SK-N-SH (cell line): ENCODE results near the gene PEX10. TPM values are rescaled to one million over a fixed set of nuclear protein-coding genes. Genes with fewer than 3 reads are reported as not detected.

ENCODE experiments used
- CTCF ChIA-PET: fragments of 300-600, 350-600 bp; formaldehyde crosslinking; extraction: SDS; loops from one replicate; lab custom pipeline; 2021; lab: Yijun Ruan, JAX
- POLR2A ChIA-PET: fragments of 350-600 bp; sonication (Branson Sonifier 250); formaldehyde crosslinking; extraction: SDS; loops from one replicate; lab custom pipeline; 2020; ENCODE audit warnings: antibody characterized with exemption, inconsistent platforms; lab: Yijun Ruan, JAX
- DNase-seq: peaks from one replicate; pipeline ENCODE4 v3.0.0; 2012
- H2AFZ ChIP-seq: fragments of 200-600 bp; sonication (generic); 2 replicates; pipeline ENCODE4 v1.8.1; 2016; ENCODE audit warnings: antibody characterized with exemption, mild to moderate bottlenecking, low read depth
- H3F3A ChIP-seq: fragments of 200-600 bp; sonication (generic); replicated peaks from 2 replicates; pipeline ENCODE3; 2016; ENCODE audit warnings: antibody characterized with exemption, mild to moderate bottlenecking; ENCODE audit not compliant: insufficient read depth
- H3K27ac ChIP-seq, 2 experiments: fragments of 200-500 bp in 1 of 2; fragments of 200-600 bp in 1 of 2; sonication (Bioruptor generic) in 1 of 2; sonication (generic), shearing (Covaris generic) in 1 of 2; 2 replicates each; pipeline versions ENCODE4 v1.5.1 to v1.6.1; 2014 to 2016; ENCODE audit warnings: low read depth in 2 of 2, inconsistent platforms in 1 of 2, low read length in 1 of 2, mild to moderate bottlenecking in 1 of 2, mixed read lengths in 1 of 2
- H3K27me3 ChIP-seq: fragments of 200-600 bp; sonication (generic), shearing (Covaris generic); 2 replicates; pipeline ENCODE4 v1.6.1; 2016; ENCODE audit warnings: mixed run types; ENCODE audit not compliant: insufficient read depth
- H3K36me3 ChIP-seq, 2 experiments: fragments of 200-500 bp in 1 of 2; fragments of 200-600 bp in 1 of 2; sonication (Bioruptor generic) in 1 of 2; sonication (generic) in 1 of 2; replicated peaks in 1 of 2; 2 replicates each; pipeline versions ENCODE3 to v1.5.1; 2014 to 2016; ENCODE audit warnings: low read length in 1 of 2, mild to moderate bottlenecking in 1 of 2; ENCODE audit not compliant: insufficient read depth in 2 of 2, control insufficient read depth in 1 of 2
- H3K4me1 ChIP-seq, 2 experiments: fragments of 200-500 bp in 1 of 2; fragments of 200-600 bp in 1 of 2; sonication (Bioruptor generic) in 1 of 2; sonication (generic), shearing (Covaris generic) in 1 of 2; 2 replicates each; pipeline versions ENCODE4 v1.5.1 to v1.6.1; 2014 to 2016; ENCODE audit warnings: low read depth in 1 of 2, low read length in 1 of 2, mixed run types in 1 of 2; ENCODE audit not compliant: insufficient read depth in 2 of 2, control insufficient read depth in 1 of 2
- H3K4me2 ChIP-seq: fragments of 200-600 bp; sonication (generic), shearing (Covaris generic); 2 replicates; pipeline ENCODE4 v1.6.1; 2017; ENCODE audit warnings: mixed run types
- H3K4me3 ChIP-seq, 2 experiments: fragments of 200-500 bp in 1 of 2; fragments of 200-600 bp in 1 of 2; sonication (Bioruptor generic) in 1 of 2; sonication (generic), shearing (Covaris generic) in 1 of 2; 2 replicates each; pipeline versions ENCODE4 v1.5.1 to v1.8.1; 2014 to 2016; ENCODE audit warnings: low read depth in 2 of 2, inconsistent platforms in 1 of 2, low read length in 1 of 2, mild to moderate bottlenecking in 1 of 2, mixed read lengths in 1 of 2, moderate library complexity in 1 of 2
- H3K79me2 ChIP-seq: fragments of 200-600 bp; sonication (generic); 2 replicates; pipeline ENCODE4 v1.8.1; 2017; ENCODE audit warnings: mild to moderate bottlenecking; ENCODE audit not compliant: insufficient read depth
- H3K9ac ChIP-seq: fragments of 200-600 bp; sonication (generic); 2 replicates; pipeline ENCODE4 v1.6.1; 2017; ENCODE audit warnings: mixed run types
- H3K9me2 ChIP-seq: fragments of 200-600 bp; sonication (generic); 2 replicates; pipeline ENCODE4 v1.6.1; 2017; ENCODE audit warnings: mixed run types
- H3K9me3 ChIP-seq: fragments of 200-600 bp; sonication (generic); 2 replicates; pipeline ENCODE4 v1.6.1; 2017; ENCODE audit warnings: mixed run types, mild to moderate bottlenecking, moderate library complexity
- H4K20me1 ChIP-seq: fragments of 200-600 bp; sonication (generic); 2 replicates; pipeline ENCODE4 v1.6.1; 2017; ENCODE audit warnings: mild to moderate bottlenecking, mixed run types; ENCODE audit not compliant: insufficient read depth
- CHD2 ChIP-seq: fragments of 150-350 bp; IDR thresholded peaks from 2 replicates; pipeline ENCODE4 v1.6.1; 2018; ENCODE audit warnings: low read length; ENCODE audit not compliant: partially characterized antibody
- ELF1 ChIP-seq: IDR thresholded peaks from 2 replicates; pipeline ENCODE4 v1.4.0; 2012
- GABPA ChIP-seq: IDR thresholded peaks from 2 replicates; pipeline ENCODE4 v1.4.0; 2012; ENCODE audit warnings: low read depth, mild to moderate bottlenecking
- GATA2 ChIP-seq: sonication (generic); formaldehyde crosslinking; IDR thresholded peaks from 2 replicates; pipeline ENCODE4 v1.5.0; 2020; ENCODE audit warnings: mild to moderate bottlenecking, missing genetic modification reagents
- JUND ChIP-seq: IDR thresholded peaks from 2 replicates; pipeline ENCODE4 v1.4.0; 2012
- RCOR1 ChIP-seq: fragments of 150-350 bp; IDR thresholded peaks from 2 replicates; pipeline ENCODE4 v1.6.1; 2017; ENCODE audit warnings: antibody characterized with exemption, low read length
- REST ChIP-seq: IDR thresholded peaks from 2 replicates; pipeline ENCODE4 v1.6.1; 2012; ENCODE audit warnings: mild to moderate bottlenecking, low read depth, low read length, moderate library complexity
- SIN3A ChIP-seq: IDR thresholded peaks from 2 replicates; pipeline ENCODE4 v1.6.1; 2012; ENCODE audit warnings: low read depth, mild to moderate bottlenecking, low read length, moderate library complexity, borderline replicate concordance
- SMC3 ChIP-seq: IDR thresholded peaks from 2 replicates; pipeline ENCODE4 v1.6.1; 2012; ENCODE audit warnings: low read depth, low read length, improper control_type of control experiment
- TAF1 ChIP-seq: IDR thresholded peaks from 2 replicates; pipeline ENCODE4 v1.6.1; 2012; ENCODE audit warnings: low read depth, mild to moderate bottlenecking, low read length, moderate library complexity, borderline replicate concordance
- TCF12 ChIP-seq: IDR thresholded peaks from 2 replicates; pipeline ENCODE4 v1.4.0; 2012
- TEAD4 ChIP-seq: IDR thresholded peaks from 2 replicates; pipeline ENCODE4 v1.4.0; 2012; ENCODE audit warnings: mild to moderate bottlenecking, borderline replicate concordance; ENCODE audit not compliant: insufficient read depth
- ZBTB33 ChIP-seq: IDR thresholded peaks from 2 replicates; pipeline ENCODE4 v1.4.0; 2012; ENCODE audit warnings: low read depth, borderline replicate concordance
- WGBS: methylation state at CpG from one replicate; pipeline ENCODE4 v1.1.6; 2017; ENCODE audit warnings: low lambda C conversion rate; 5-methylcytosine and 5-hydroxymethylcytosine counted together
- polyA plus RNA-seq, 3 experiments: library from polyadenylated mRNA; depleted of rRNA; stranded (reverse); fragments of >200 nt; gene quantifications; 2 replicates each; pipeline ENCODE4 v1.2.3, GENCODE V29; 2012
- TF ChIP-seq, protein P1 (sequence below): fragments of 150-350 bp; IDR thresholded peaks from 2 replicates; pipeline ENCODE4 v1.6.1; 2016; ENCODE audit warnings: mild to moderate bottlenecking, low read depth, low read length

The PEX10 gene
- polyA plus RNA-seq, 1 of the 3 experiments (the other 2 are of a cell fraction) = 28.6 TPM

- no peaks in the 10 kb centered on the region for H3K27me3 ChIP-seq
- no peaks in the 10 kb centered on the region for H3K9me3 ChIP-seq
- no peak for DNase-seq
- no peak overlapping the region for H3K27ac ChIP-seq
- no peaks in the 10 kb centered on the region for H4K20me1 ChIP-seq
- H3K4me2 ChIP-seq = no peak overlapping the region
- H2AFZ ChIP-seq = no peak overlapping the region
- no peaks in the 10 kb centered on the region; a peak in 1 of 4 replicates for H3K4me1 ChIP-seq
- no peaks in the 10 kb centered on the region for H3K79me2 ChIP-seq
- no peaks in the 10 kb centered on the region for H3F3A ChIP-seq
- H3K4me3 ChIP-seq = no peak overlapping the region
- 85% methylated on average over 8 of the region's 15 CpGs for WGBS
- no peaks in the 10 kb centered on the region for H3K36me3 ChIP-seq
- ChIA-PET CTCF (no interaction called here), POLR2A (no interaction called here)
- H3K9ac ChIP-seq = no peak overlapping the region
- TF ChIP-seq GATA2 (CRISPR knock-in tag) = no peak
- TF ChIP-seq CHD2 = no peak
- no peak for TF ChIP-seq ELF1
- no peak for TF ChIP-seq SMC3
- TF ChIP-seq REST = no peak
- TF ChIP-seq TCF12 = no peak
- no peak for TF ChIP-seq TEAD4
- no peak for TF ChIP-seq RCOR1
- TF ChIP-seq, protein P1, sequence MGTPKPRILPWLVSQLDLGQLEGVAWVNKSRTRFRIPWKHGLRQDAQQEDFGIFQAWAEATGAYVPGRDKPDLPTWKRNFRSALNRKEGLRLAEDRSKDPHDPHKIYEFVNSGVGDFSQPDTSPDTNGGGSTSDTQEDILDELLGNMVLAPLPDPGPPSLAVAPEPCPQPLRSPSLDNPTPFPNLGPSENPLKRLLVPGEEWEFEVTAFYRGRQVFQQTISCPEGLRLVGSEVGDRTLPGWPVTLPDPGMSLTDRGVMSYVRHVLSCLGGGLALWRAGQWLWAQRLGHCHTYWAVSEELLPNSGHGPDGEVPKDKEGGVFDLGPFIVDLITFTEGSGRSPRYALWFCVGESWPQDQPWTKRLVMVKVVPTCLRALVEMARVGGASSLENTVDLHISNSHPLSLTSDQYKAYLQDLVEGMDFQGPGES = no peak
- TF ChIP-seq JUND = no peak
- no peaks in the 10 kb centered on the region for H3K9me2 ChIP-seq
These were observed 56.0 kb downstream of the PEX10 start for GRCh38 chr1:2356401-2356800.

GRCh38 chr1:2355373-2356261 lies 56.7 kb downstream of the PEX10 start:
- Histone ChIP-seq H3F3A (no peaks in the 10 kb centered on the region), H3K9me2 (no peaks in the 10 kb centered on the region), H3K4me2 (no peak overlapping the region), H4K20me1 (no peaks in the 10 kb centered on the region), H3K4me1 (no peaks in the 10 kb centered on the region; a peak in 1 of 4 replicates), H3K4me3 (no peak overlapping the region), H3K9me3 (no peaks in the 10 kb centered on the region), H2AFZ (no peak overlapping the region), H3K27me3 (no peaks in the 10 kb centered on the region), H3K36me3 (no peaks in the 10 kb centered on the region), H3K9ac (no peak overlapping the region), H3K27ac (no peak overlapping the region), H3K79me2 (no peaks in the 10 kb centered on the region)
- CTCF ChIA-PET = no interaction called here
- POLR2A ChIA-PET = no interaction called here
- no peak for DNase-seq
- 95% methylated on average over 10 of the region's 28 CpGs for WGBS
- TF ChIP-seq TAF1 (no peak), TCF12 (no peak), GABPA (no peak), REST (no peak), SIN3A (no peak), ZBTB33 (no peak), RCOR1 (no peak)
